ENCODE data around the gene NFAT5.
"Not testable (repeated sequence)": the region's sequence is repeated elsewhere in the genome, so short reads cannot be mapped to it uniquely, and the experiment has no call there.

The NFAT5 gene

GRCh38 chr16:69553332-69553731 is 12.4 kb upstream of the NFAT5 start:
- DNase-seq = no peak

DNA sequence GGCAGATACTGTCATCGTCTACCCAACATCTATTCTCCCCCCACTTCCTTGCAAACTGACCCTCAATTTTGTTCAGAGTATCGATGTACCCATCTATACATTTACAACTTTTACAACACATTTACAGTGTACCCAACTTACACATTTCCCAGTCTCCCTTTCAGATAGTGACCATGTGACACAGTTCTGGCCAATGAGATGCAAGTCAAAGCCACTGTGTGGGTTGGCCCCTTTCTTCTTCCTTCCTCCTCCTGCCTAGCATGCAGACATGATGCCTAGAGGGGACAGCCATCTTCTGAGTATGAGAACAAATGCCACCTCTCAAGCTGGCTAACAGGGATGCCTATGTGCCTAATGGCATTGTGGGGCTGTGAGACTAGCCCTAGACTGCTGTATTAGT is 11.3 kb upstream of the NFAT5 start:
- no peak for DNase-seq

DNA sequence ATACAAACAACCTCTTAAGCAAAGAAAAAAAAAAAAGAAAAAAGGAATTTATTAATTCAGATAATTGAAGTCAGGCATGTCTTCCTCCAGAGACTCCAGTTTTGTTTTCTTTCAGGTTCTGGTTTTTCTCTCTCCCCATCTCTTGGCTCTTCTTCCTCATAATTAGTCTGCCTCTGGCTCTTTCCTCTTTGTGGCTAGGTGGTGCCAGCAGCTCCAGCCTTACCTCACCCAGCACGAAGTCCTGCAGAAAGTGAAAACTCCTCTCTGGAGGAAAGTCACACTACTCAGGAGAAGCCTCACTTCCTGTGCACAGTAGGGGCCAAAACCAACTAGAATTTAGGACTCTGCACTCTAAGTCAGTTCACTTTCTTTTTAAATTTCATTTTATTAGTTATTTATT is 10.3 kb upstream of the NFAT5 start:
- peak; percentile 67 for DNase-seq

DNA sequence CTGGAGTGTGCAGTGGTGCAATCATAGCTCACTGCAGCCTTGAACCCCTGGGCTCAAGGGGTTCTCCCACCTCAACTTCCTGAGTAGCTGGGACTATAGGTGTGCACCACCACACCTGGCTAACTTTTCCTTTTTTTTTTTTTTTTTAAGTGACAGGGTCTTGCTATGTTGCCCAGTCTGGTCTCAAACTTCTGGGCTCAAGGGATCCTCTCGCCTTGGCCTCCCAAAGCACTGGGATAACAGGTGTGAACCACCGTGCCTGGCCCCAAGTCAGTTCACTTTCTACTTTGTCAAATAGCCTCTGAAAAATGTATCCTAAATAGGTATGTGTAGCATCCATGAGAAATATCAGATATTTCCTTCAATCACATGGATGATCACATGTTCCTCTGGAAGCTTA is 9.9 kb upstream of the NFAT5 start:
- no peak for DNase-seq

- DNase-seq = no peak
These were observed 6.6 kb upstream of the NFAT5 start for GRCh38 chr16:69559164-69559563.

DNA sequence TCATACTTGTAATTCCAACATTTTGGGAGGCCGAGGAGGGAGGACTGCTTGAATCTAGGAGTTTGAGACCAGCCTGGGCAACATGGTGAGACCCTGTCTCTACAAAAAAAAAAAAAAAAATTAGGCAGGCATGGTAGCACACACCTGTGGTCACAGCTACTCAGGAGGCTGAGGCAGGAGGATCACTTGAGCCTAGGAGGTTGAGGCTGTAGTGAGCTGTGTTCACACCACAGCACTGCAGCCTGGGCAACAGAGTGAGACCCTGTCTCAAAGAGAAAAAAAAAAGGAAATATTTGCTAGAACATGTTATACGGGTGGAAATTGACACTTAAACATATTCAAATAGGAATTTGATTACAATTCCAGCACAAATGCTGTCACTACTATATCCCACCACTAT is 4.4 kb upstream of the NFAT5 start:
- DNase-seq = not testable (repeated sequence)

GRCh38 chr16:69561901-69562300 is 3.9 kb upstream of the NFAT5 start:
- no peak for DNase-seq

GRCh38 chr16:69562813-69563212 is 3.0 kb upstream of the NFAT5 start:
- DNase-seq = no peak

DNA sequence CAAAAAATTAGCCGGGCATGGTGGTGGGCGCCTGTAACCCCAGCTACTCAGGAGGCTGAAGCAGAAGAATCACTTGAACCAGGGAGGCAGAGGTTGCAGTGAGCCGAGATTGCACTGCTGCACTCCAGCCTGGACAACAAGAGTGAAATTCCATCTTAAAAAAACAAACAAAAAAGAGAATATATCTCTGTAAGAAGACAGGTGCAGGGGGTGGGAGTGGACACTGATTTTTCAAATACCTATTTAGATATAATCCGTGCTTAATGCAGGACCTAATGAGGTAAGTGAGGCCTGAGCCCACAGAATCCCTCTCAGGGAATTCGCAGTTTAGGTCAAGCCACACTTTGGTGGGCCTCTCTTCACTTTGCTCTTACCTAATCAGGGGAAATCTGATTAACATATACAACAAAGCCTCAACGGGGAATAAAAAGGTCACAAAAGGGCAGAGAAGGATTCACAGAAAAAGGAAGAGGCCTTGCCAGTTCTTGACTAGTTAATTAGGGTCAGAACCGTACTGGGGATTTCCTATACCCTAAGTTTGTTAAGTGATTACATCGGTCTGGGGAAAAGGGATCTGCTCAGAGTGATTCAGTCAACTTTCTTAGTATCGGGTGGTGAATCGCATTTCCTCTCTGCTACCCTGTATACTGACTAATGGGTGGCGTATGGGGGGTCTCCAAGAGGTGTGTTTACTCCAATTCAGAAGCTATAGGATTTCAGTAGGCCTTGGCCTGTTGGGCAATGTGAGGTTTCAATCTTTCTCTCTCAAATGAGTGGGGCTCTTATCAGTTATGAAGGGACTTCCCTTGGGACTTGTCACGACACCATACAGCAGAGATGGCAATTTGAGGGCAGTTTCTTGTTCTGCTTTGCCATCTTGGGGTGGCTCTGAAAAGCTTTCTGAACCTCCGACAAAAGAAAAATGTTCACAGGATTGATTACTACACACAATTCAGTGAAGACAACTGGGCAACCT is 1.9 kb upstream of the NFAT5 start:
- DNase-seq = peak; percentile 95

- DNase-seq = peak; percentile 39
These were observed 708 bp upstream of the NFAT5 start for GRCh38 chr16:69564845-69565670.

DNA sequence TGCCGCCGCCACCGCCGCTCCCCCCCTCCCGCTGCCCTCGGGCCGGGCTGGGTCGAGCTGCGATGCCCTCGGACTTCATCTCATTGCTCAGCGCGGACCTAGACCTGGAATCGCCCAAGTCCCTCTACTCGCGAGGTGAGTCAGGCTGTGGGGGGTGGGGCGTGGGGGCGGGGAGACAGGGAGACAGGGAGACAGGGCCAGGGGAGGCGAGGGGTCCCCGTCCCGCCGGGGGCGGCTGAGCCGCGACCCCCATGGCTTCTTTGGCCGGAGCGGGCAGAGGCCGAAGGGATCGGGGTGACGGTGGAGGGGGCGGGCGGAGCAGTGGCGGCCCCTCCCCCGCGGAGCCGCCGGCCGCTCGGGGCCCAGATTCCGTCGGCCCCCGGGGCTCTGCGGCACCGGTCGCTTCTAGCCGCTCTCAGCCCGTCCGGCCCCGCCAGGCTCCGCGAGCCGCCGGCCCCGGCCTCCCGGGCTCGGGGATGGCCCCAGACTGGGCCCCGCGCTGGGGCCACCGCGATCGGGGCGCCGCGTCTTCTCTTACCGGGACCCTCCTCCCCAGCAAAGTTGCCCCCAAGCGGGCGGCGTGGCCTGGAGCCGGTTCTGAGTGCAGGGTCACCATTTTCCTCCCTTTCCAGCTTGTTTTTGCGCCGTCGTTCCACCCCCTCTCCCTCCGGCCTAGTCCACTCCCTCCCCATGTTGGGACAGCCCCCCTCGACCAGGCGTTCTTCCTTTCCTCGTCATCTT is 644 bp downstream of the NFAT5 start:
- peak; percentile 63 for DNase-seq

GRCh38 chr16:69566981-69567680 is 1.4 kb downstream of the NFAT5 start:
- DNase-seq = peak; percentile 37

GRCh38 chr16:69568676-69569075 is 2.9 kb downstream of the NFAT5 start:
- DNase-seq = no peak

DNA sequence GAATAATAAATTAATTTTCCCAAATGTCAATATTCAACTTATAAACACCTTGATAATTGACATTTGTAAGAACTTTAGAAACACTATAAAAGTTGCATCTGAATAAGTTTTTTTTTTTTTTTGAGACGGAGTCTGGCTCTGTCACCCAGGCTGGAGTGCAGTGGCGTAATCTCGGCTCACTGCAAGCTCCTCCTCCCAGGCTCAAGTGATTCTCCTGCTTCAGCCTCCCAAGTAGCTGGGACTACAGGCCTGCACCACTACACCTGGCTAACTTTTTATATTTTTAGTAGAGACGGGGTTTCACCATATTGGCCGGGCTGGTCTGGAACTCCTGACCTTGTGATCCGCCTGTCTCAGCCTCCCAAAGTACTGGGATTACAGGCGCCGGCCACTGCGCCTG is 13.0 kb downstream of the NFAT5 start:
- DNase-seq = not testable (repeated sequence)

GRCh38 chr16:69579783-69580481 is 14.2 kb downstream of the NFAT5 start:
- DNase-seq = no peak

DNA sequence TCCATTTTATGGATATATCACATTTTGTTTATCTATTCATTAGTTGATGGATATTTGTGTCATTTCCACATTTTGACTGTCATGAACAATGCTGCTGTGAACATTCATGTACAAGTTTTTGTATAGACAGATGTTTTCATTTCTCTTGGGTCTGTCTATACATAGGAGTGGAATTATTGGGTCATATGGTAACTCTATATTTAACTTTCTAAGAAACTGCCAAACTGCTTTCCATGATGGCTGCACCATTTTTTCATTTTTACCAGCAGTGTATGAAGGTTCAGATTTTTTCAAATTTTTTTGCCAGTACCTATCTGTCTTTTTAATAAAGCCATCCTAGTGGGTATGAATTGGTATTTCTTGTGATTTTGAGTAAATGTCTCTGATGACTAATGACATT is 15.5 kb downstream of the NFAT5 start:
- DNase-seq = no peak

GRCh38 chr16:69584493-69584892 is 18.7 kb downstream of the NFAT5 start:
- DNase-seq = not testable (repeated sequence)

DNA sequence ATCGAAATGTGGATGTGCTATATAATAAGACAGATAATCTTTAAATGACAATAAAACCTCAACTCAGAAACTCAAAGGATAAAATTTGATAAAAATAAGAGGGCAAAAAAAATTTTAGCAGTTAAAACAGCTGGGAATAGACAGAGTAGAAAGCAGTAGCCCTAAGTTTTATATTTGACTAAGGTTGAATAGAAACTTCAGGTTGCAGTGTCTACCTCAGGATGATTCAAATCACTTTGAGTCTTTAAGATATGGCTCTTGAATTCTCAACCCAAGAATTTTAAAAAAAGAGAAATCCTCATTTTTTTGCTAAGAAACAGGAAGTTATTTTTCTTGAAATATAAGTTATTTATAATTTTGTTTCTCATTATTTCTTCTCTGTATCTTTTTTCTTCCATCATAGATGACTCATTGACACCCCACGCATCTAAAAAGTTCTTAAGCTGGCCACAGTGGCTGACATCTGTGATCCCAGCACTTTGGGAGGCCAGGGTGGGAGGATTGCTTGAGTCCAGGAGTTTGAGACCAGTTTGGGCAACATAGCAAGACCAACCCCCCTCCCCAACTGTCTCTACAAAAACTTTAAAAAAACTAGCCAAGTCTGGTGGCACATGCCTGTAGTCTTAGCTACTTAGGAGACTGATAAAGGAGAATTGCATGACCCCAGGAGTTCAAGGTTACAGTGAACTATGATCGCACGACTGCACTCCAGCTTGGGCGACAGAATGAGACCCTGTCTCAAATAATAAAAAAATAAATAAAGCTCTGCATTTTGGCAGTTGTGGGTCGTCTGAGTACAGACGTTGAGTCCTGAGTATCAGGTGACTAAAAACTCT is 23.9 kb downstream of the NFAT5 start:
- DNase-seq = peak; percentile 35

DNA sequence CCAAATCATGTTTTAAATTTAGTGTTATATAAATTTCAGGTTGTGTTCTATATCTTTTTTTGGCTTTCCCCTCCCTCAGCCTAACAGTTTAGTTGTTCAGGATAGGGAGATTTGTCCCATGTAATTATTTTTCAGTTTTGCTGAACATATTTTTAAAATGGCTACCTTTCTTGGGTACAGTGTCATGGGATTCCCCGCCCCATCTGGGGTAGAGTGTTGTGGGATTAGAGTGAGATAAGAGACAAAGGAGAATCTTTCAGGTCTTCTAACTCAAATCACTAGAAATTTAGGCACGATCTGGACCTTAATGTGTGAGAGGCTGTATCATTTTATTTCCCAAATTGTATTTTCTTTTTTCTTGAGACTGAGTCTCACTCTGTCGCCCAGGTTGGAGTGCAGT is 24.8 kb downstream of the NFAT5 start:
- DNase-seq = no peak

- no peak for DNase-seq
These were observed 28.0 kb downstream of the NFAT5 start for GRCh38 chr16:69593751-69594255.

All from suppressor macrophage treated with lipopolysaccharide for 4 hours (primary cell).